ENCODE measurements around the gene MYO7B. TPM values are rescaled to one million over a fixed set of nuclear protein-coding genes. Genes with fewer than 3 reads are reported as not detected.

The MYO7B gene
- total and polyA plus RNA-seq, 2 experiments from 2014 or later: 0.06 to 0.12 TPM

GRCh38 chr2:127582863-127583861, 47.7 kb downstream of the MYO7B start:
- no peaks in the 10 kb centered on the region for H3K27me3 ChIP-seq
- no peak for DNase-seq (ENCODE audit: low read depth in 1 of 2, low spot score in 1 of 2)
- no peak overlapping the region for H3K27ac ChIP-seq
- TF ChIP-seq CTCF (IDR thresholded peaks at IDR 0.05; ENCODE audit: low read depth, low read length): no peak
- no peaks in the 10 kb centered on the region for H3K4me1 ChIP-seq (ENCODE audit: low read depth)
- no peaks in the 10 kb centered on the region for H3K9me3 ChIP-seq (ENCODE audit: low read depth)
- H3K4me3 ChIP-seq: no peak overlapping the region
- H3K36me3 ChIP-seq: no peaks in the 10 kb centered on the region

DNA sequence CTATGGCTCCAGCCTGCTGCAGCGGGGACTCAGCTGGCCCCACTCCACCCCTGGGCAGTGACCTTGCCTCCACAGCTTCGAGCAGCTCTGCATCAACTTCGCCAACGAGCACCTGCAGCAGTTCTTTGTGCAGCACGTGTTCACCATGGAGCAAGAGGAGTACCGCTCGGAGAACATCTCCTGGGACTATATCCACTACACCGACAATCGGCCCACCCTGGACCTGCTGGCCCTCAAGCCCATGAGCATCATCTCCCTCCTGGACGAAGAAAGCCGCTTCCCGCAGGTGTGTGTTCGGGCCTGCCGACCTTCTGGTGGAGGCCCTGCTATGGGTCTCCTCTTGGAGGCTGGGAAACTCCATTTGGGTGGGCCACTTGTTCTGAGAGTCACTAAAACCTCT, 48.6 kb downstream of the MYO7B start:
- H3K4me1 ChIP-seq (ENCODE audit: low read depth): no peaks in the 10 kb centered on the region
- no peak overlapping the region for H3K27ac ChIP-seq
- no peak for DNase-seq (ENCODE audit: low read depth in 1 of 2, low spot score in 1 of 2)
- no peaks in the 10 kb centered on the region for H3K9me3 ChIP-seq (ENCODE audit: low read depth)
- TF ChIP-seq CTCF (IDR thresholded peaks at IDR 0.05; ENCODE audit: low read depth, low read length): no peak
- no peaks in the 10 kb centered on the region for H3K36me3 ChIP-seq
- H3K4me3 ChIP-seq: no peak overlapping the region
- no peaks in the 10 kb centered on the region for H3K27me3 ChIP-seq

DNA sequence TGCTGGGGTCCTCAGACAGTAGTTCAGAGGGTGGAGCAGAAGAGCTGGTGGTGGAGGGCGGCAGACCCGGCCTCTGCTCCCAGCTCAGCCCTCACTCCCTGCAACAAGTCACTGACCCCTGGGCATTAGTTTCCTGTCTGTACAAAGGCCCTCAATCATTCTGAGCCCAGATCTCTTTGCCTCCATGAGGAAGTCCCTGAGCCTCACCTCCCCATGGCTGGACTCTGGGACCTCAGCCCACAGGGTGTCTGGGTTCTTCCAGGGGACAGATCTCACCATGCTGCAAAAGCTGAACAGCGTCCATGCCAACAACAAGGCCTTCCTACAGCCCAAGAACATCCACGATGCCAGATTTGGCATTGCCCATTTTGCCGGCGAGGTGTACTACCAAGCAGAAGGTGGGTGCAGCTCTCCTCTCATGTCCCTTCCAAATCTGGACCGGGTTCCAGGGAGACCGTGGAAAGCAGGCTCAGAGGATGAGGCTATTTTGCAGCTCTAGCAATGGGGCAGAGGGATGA, 49.1 kb downstream of the MYO7B start:
- Histone ChIP-seq H3K27ac (no peak overlapping the region), H3K36me3 (no peaks in the 10 kb centered on the region), H3K27me3 (no peaks in the 10 kb centered on the region), H3K4me1 (ENCODE audit: low read depth) (no peaks in the 10 kb centered on the region), H3K4me3 (no peak overlapping the region), H3K9me3 (ENCODE audit: low read depth) (no peaks in the 10 kb centered on the region)
- no peak for TF ChIP-seq CTCF (IDR thresholded peaks at IDR 0.05; ENCODE audit: low read depth, low read length)
- no peak for DNase-seq (ENCODE audit: low read depth in 1 of 2, low spot score in 1 of 2)

DNA sequence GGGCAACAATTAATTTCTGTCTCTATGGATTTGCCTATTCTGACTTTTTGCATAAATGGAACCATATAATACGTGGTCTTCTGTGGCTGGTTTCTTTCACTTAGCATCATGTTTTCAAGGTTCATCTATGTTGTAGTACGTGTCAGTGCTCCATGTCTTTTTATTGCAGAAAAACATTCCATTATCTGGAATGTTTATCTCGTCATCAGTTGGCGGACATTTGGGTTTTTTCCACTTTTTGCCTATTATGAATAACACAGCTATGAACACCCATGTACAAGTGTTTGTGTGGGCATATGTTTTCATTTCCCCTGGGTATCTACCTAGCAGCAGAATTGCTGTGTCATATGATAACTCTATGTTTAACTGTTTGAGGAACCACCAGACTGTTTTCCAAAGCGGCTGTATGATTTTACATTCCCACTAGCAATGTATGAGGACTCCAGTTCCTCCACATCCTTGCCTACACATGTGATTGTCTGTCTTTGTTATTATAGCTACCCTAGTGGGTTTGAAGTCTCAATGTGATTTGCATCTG, 49.9 kb downstream of the MYO7B start:
- Histone ChIP-seq H3K27me3 (no peaks in the 10 kb centered on the region), H3K4me1 (ENCODE audit: low read depth) (no peaks in the 10 kb centered on the region), H3K9me3 (ENCODE audit: low read depth) (no peaks in the 10 kb centered on the region), H3K27ac (no peak overlapping the region), H3K36me3 (no peaks in the 10 kb centered on the region), H3K4me3 (no peak overlapping the region)
- no peak for TF ChIP-seq CTCF (IDR thresholded peaks at IDR 0.05; ENCODE audit: low read depth, low read length)
- no peak for DNase-seq (ENCODE audit: low read depth in 1 of 2, low spot score in 1 of 2)

- DNase-seq (ENCODE audit: low read depth in 1 of 2, low spot score in 1 of 2): no peak
- no peaks in the 10 kb centered on the region for H3K9me3 ChIP-seq (ENCODE audit: low read depth)
- no peak for TF ChIP-seq CTCF (IDR thresholded peaks at IDR 0.05; ENCODE audit: low read depth, low read length)
- no peak overlapping the region for H3K27ac ChIP-seq
- H3K27me3 ChIP-seq: no peaks in the 10 kb centered on the region
- no peaks in the 10 kb centered on the region for H3K36me3 ChIP-seq
- H3K4me3 ChIP-seq: no peak overlapping the region
- no peaks in the 10 kb centered on the region for H3K4me1 ChIP-seq (ENCODE audit: low read depth)
Observed at GRCh38 chr2:127586136-127586535, 50.7 kb downstream of the MYO7B start.
